ENCODE measurements around the gene ITGAE.

The ITGAE gene

DNA sequence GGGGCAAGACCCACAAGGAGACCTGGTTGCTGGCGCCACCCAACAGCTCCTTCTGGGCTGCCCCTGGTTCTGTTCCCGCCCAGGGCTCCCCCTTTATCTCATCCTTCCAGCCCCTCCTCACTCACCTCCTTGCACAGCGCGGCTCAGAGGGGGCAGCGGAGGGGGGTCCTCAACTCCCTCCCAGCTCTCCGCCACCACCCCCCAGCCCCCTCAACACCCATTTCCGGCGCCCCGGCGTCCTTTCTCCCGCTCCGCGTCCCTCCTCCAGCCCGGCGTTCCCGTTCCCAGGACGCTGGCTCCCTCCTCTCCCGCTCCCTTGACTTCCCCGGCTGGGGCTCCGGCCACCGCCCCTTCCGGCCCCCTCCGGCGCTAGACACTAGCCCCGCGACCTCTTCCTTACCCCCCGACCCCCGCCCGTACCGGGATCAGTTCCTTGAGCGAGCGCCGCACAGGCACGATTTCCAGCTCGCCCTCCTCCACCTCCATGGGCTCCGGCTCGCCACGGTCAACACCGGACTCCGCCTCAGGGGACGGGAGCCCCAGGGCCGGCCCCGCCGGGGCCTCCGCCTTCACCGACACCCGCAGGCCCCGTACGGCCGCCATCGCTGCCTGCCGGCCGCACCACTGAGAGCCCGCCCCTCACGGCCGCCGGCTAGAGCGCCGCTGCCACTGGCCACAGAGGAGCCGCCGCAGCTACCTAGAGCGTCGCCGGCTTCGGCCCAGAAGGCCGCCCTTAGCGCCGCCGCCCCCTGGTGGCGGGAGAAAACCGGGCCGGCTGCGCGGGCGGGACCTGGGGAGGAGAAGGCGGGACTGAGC lies 44.8 kb upstream of the ITGAE start, which contains the start of gene NCBP3 (continued):
- TF ChIP-seq ZNF660 (tag by site-specific recombination; IDR thresholded peaks at IDR 0.05) (peak; percentile 98; the same call in 1 of the 2 replicates), ZNF23 (tag by site-specific recombination; IDR thresholded peaks at IDR 0.05; ENCODE audit: borderline replicate concordance) (no peak), HOXD13 (CRISPR knock-in tag; IDR thresholded peaks at IDR 0.05; ENCODE audit: borderline replicate concordance) (no peak), ZNF266 (tag by site-specific recombination; IDR thresholded peaks at IDR 0.05; ENCODE audit: low read depth) (no peak), ZNF24 (tag by site-specific recombination; IDR thresholded peaks at IDR 0.05) (peak; percentile 30; the same call in 1 of the 2 replicates), ZFP69B (tag by site-specific recombination; IDR thresholded peaks at IDR 0.05) (peak; percentile 57; the same call in 1 of the 2 replicates), BCL11B (tag by site-specific recombination; IDR thresholded peaks at IDR 0.05; ENCODE audit: low read depth) (0 out of 2 replicates have a peak, but pooled peaks have one; percentile 9), ZNF629 (tag by site-specific recombination; IDR thresholded peaks at IDR 0.05) (peak; percentile 74; the same call in 1 of the 2 replicates), YY1 (tag by site-specific recombination; IDR thresholded peaks at IDR 0.05) (peak; percentile 95), ZNF221 (tag by site-specific recombination; IDR thresholded peaks at IDR 0.05; ENCODE audit: borderline replicate concordance) (no peak; the same call in 1 of the 2 replicates), ZNF530 (tag by site-specific recombination; IDR thresholded peaks at IDR 0.05; ENCODE audit: low read depth) (no peak), ZNF10 (tag by site-specific recombination; IDR thresholded peaks at IDR 0.05) (peak; percentile 32; the same call in 1 of the 2 replicates), TCF7L2 (IDR thresholded peaks at IDR 0.05; ENCODE audit: borderline replicate concordance, low read depth, low read length) (no peak), ZNF184 (tag by site-specific recombination; IDR thresholded peaks at IDR 0.05) (peak; percentile 81; the same call in 1 of the 2 replicates), ZBTB17 (tag by site-specific recombination; IDR thresholded peaks at IDR 0.05) (no peak; the same call in none of the 2 replicates), KLF10 (tag by site-specific recombination; IDR thresholded peaks at IDR 0.05) (peak; percentile 82), YY2 (tag by site-specific recombination; IDR thresholded peaks at IDR 0.05) (peak; percentile 93), ZNF585B (tag by site-specific recombination; IDR thresholded peaks at IDR 0.05) (no peak)
- TF ChIP-seq, protein P1, sequence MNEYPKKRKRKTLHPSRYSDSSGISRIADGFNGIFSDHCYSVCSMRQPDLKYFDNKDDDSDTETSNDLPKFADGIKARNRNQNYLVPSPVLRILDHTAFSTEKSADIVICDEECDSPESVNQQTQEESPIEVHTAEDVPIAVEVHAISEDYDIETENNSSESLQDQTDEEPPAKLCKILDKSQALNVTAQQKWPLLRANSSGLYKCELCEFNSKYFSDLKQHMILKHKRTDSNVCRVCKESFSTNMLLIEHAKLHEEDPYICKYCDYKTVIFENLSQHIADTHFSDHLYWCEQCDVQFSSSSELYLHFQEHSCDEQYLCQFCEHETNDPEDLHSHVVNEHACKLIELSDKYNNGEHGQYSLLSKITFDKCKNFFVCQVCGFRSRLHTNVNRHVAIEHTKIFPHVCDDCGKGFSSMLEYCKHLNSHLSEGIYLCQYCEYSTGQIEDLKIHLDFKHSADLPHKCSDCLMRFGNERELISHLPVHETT (tag by site-specific recombination; IDR thresholded peaks at IDR 0.05): peak; percentile 73; the same call in 1 of the 2 replicates
- TF ChIP-seq, protein P2, sequence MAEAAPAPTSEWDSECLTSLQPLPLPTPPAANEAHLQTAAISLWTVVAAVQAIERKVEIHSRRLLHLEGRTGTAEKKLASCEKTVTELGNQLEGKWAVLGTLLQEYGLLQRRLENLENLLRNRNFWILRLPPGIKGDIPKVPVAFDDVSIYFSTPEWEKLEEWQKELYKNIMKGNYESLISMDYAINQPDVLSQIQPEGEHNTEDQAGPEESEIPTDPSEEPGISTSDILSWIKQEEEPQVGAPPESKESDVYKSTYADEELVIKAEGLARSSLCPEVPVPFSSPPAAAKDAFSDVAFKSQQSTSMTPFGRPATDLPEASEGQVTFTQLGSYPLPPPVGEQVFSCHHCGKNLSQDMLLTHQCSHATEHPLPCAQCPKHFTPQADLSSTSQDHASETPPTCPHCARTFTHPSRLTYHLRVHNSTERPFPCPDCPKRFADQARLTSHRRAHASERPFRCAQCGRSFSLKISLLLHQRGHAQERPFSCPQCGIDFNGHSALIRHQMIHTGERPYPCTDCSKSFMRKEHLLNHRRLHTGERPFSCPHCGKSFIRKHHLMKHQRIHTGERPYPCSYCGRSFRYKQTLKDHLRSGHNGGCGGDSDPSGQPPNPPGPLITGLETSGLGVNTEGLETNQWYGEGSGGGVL (tag by site-specific recombination; IDR thresholded peaks at IDR 0.05): peak; percentile 100
- TF ChIP-seq, protein P3, sequence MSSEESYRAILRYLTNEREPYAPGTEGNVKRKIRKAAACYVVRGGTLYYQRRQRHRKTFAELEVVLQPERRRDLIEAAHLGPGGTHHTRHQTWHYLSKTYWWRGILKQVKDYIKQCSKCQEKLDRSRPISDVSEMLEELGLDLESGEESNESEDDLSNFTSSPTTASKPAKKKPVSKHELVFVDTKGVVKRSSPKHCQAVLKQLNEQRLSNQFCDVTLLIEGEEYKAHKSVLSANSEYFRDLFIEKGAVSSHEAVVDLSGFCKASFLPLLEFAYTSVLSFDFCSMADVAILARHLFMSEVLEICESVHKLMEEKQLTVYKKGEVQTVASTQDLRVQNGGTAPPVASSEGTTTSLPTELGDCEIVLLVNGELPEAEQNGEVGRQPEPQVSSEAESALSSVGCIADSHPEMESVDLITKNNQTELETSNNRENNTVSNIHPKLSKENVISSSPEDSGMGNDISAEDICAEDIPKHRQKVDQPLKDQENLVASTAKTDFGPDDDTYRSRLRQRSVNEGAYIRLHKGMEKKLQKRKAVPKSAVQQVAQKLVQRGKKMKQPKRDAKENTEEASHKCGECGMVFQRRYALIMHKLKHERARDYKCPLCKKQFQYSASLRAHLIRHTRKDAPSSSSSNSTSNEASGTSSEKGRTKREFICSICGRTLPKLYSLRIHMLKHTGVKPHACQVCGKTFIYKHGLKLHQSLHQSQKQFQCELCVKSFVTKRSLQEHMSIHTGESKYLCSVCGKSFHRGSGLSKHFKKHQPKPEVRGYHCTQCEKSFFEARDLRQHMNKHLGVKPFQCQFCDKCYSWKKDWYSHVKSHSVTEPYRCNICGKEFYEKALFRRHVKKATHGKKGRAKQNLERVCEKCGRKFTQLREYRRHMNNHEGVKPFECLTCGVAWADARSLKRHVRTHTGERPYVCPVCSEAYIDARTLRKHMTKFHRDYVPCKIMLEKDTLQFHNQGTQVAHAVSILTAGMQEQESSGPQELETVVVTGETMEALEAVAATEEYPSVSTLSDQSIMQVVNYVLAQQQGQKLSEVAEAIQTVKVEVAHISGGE (tag by site-specific recombination; conservative IDR thresholded peaks at IDR 0.05; ENCODE audit: low read depth): peak; percentile 86
- TF ChIP-seq, protein P4, sequence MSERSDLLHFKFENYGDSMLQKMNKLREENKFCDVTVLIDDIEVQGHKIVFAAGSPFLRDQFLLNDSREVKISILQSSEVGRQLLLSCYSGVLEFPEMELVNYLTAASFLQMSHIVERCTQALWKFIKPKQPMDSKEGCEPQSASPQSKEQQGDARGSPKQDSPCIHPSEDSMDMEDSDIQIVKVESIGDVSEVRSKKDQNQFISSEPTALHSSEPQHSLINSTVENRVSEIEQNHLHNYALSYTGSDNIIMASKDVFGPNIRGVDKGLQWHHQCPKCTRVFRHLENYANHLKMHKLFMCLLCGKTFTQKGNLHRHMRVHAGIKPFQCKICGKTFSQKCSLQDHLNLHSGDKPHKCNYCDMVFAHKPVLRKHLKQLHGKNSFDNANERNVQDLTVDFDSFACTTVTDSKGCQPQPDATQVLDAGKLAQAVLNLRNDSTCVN (tag by site-specific recombination; optimal IDR thresholded peaks at IDR 0.05): peak; percentile 57
- TF ChIP-seq, protein P5, sequence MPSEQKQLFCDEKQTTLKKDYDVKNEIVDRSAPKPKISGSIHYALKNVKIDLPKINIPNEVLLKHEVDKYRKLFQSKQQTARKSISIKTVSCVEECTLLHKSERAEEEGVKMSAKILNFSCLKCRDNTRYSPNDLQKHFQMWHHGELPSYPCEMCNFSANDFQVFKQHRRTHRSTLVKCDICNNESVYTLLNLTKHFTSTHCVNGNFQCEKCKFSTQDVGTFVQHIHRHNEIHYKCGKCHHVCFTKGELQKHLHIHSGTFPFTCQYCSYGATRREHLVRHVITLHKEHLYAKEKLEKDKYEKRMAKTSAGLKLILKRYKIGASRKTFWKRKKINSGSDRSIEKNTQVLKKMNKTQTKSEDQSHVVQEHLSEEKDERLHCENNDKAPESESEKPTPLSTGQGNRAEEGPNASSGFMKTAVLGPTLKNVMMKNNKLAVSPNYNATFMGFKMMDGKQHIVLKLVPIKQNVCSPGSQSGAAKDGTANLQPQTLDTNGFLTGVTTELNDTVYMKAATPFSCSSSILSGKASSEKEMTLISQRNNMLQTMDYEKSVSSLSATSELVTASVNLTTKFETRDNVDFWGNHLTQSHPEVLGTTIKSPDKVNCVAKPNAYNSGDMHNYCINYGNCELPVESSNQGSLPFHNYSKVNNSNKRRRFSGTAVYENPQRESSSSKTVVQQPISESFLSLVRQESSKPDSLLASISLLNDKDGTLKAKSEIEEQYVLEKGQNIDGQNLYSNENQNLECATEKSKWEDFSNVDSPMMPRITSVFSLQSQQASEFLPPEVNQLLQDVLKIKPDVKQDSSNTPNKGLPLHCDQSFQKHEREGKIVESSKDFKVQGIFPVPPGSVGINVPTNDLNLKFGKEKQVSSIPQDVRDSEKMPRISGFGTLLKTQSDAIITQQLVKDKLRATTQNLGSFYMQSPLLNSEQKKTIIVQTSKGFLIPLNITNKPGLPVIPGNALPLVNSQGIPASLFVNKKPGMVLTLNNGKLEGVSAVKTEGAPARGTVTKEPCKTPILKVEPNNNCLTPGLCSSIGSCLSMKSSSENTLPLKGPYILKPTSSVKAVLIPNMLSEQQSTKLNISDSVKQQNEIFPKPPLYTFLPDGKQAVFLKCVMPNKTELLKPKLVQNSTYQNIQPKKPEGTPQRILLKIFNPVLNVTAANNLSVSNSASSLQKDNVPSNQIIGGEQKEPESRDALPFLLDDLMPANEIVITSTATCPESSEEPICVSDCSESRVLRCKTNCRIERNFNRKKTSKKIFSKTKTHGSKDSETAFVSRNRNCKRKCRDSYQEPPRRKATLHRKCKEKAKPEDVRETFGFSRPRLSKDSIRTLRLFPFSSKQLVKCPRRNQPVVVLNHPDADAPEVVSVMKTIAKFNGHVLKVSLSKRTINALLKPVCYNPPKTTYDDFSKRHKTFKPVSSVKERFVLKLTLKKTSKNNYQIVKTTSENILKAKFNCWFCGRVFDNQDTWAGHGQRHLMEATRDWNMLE (tag by site-specific recombination; conservative IDR thresholded peaks at IDR 0.05; ENCODE audit: low read depth): peak; percentile 27; the same call in 1 of the 2 replicates
- TF ChIP-seq, protein P6, sequence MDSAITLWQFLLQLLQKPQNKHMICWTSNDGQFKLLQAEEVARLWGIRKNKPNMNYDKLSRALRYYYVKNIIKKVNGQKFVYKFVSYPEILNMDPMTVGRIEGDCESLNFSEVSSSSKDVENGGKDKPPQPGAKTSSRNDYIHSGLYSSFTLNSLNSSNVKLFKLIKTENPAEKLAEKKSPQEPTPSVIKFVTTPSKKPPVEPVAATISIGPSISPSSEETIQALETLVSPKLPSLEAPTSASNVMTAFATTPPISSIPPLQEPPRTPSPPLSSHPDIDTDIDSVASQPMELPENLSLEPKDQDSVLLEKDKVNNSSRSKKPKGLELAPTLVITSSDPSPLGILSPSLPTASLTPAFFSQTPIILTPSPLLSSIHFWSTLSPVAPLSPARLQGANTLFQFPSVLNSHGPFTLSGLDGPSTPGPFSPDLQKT (IDR thresholded peaks at IDR 0.05; ENCODE audit: borderline replicate concordance, low read depth, low read length): no peak

Measured in HEK293 (cell line).